GM12878 (cell line): ENCODE results near the gene MAPRE3. TPM values are rescaled to one million over a fixed set of nuclear protein-coding genes. Genes with fewer than 3 reads are reported as not detected.

Experiments used
- ATAC-seq: fragments of 200-7000 bp; cut with Tn5 transposase; 3 replicates; pipeline ENCODE4 v1.9.1; 2020; ENCODE audit warnings: mild to moderate bottlenecking, moderate library complexity
- BruUV-seq: library from RNA; stranded (reverse); fragments of 400-500 nt; replicated peaks from 2 replicates; lab custom pipeline; 2021; lab: Mats Ljungman, UMichigan
- CTCF ChIA-PET: fragments of 300-600 bp; sonication (Branson Sonifier 250); formaldehyde crosslinking; extraction: SDS; loops from one replicate; lab custom pipeline; 2021; ENCODE audit warnings: inconsistent platforms; lab: Yijun Ruan, JAX
- POLR2A ChIA-PET: fragments of 350-600 bp; formaldehyde crosslinking; extraction: SDS; loops from one replicate; lab custom pipeline; 2021; ENCODE audit warnings: inconsistent platforms; lab: Charles Lee
- RAD21 ChIA-PET: fragments of 300-600 bp; sonication (Branson Sonifier 250); formaldehyde crosslinking; loops from one replicate; lab custom pipeline; 2023; ENCODE audit warnings: antibody characterized with exemption; ENCODE audit not compliant: unreplicated experiment; lab: Charles Lee
- SMC1A ChIA-PET: fragments of 300-600 bp; sonication (Branson Sonifier 250); formaldehyde crosslinking; loops from one replicate; lab custom pipeline; 2023; ENCODE audit not compliant: unreplicated experiment, uncharacterized antibody; lab: Charles Lee
- DNase-seq: peaks from one replicate; pipeline ENCODE4 v3.0.0-alpha.2; 2011; ENCODE audit warnings: low read depth, low spot score
- FAIRE-seq: peaks from 3 replicates; lab custom pipeline; 2011; peaks lifted over from hg19 to GRCh38; lab: Jason Lieb, UNC
- H2AFZ ChIP-seq: 2 replicates; pipeline ENCODE4 v1.6.0; 2011; ENCODE audit warnings: low read depth, low read length, control low read depth; ENCODE audit not compliant: control insufficient read depth
- H3K27ac ChIP-seq: 2 replicates; pipeline ENCODE4 v1.5.1; 2011; ENCODE audit warnings: control low read depth; ENCODE audit not compliant: control insufficient read depth, insufficient read depth
- H3K27me3 ChIP-seq, 2 experiments: replicated peaks in 1 of 2; 2 replicates each; pipeline versions ENCODE4 v1.6.0 to v1.6.1; 2011; ENCODE audit warnings: low read length in 1 of 2; ENCODE audit not compliant: control insufficient read depth in 2 of 2, insufficient read depth in 2 of 2
- H3K36me3 ChIP-seq, 2 experiments: 2 replicates each; pipeline ENCODE4 v1.5.1; 2011; ENCODE audit warnings: low read length in 1 of 2; ENCODE audit not compliant: control insufficient read depth in 2 of 2, insufficient read depth in 2 of 2
- H3K4me1 ChIP-seq: 2 replicates; pipeline ENCODE4 v1.6.1; 2011; ENCODE audit warnings: mild to moderate bottlenecking, low read length, moderate library complexity, mixed read lengths; ENCODE audit not compliant: control insufficient read depth, insufficient read depth
- H3K4me2 ChIP-seq: 2 replicates; pipeline ENCODE4 v1.6.0; 2011; ENCODE audit warnings: control low read depth; ENCODE audit not compliant: control insufficient read depth, insufficient read depth
- H3K4me3 ChIP-seq: fragments of 200-600 bp; sonication (generic); 2 replicates; pipeline ENCODE4 v1.5.1; 2016
- H3K79me2 ChIP-seq: 2 replicates; pipeline ENCODE4 v1.6.0; 2011; ENCODE audit warnings: low read length; ENCODE audit not compliant: control insufficient read depth, insufficient read depth
- H3K9ac ChIP-seq: 2 replicates; pipeline ENCODE4 v1.8.0; 2011; ENCODE audit warnings: low read length, control low read depth, mixed read lengths; ENCODE audit not compliant: control insufficient read depth, insufficient read depth
- H3K9me3 ChIP-seq: replicated peaks from 3 replicates; pipeline ENCODE4 v1.5.1; 2011; ENCODE audit warnings: mild to moderate bottlenecking, low read length; ENCODE audit not compliant: control insufficient read depth, insufficient read depth
- H4K20me1 ChIP-seq: 2 replicates; pipeline ENCODE4 v1.6.0; 2011; ENCODE audit not compliant: control insufficient read depth, insufficient read depth
- EP300 ChIP-seq, 2 experiments: fragments of 150-350 bp in 1 of 2; IDR thresholded peaks; 2 replicates each; pipeline ENCODE4 v1.6.1; 2011 to 2012; ENCODE audit warnings: low read depth in 2 of 2, low read length in 2 of 2, borderline replicate concordance in 1 of 2, improper control_type of control experiment in 1 of 2, inconsistent platforms in 1 of 2; ENCODE audit not compliant: control insufficient read depth in 1 of 2
- NBN ChIP-seq: fragments of 450-650 bp; IDR thresholded peaks from 2 replicates; pipeline ENCODE4 v1.6.1; 2016
- PML ChIP-seq: IDR thresholded peaks from 2 replicates; pipeline ENCODE4 v1.6.1; 2012; ENCODE audit warnings: low read length, inconsistent platforms
- POLR2AphosphoS2 ChIP-seq: IDR thresholded peaks from 2 replicates; pipeline ENCODE4 v1.6.1; 2011; ENCODE audit warnings: low read depth, mild to moderate bottlenecking, low read length, improper control_type of control experiment, moderate library complexity
- RB1 ChIP-seq: fragments of 450-650 bp; formaldehyde crosslinking; IDR thresholded peaks from 2 replicates; pipeline ENCODE4 v1.6.1; 2017; ENCODE audit warnings: mild to moderate bottlenecking, borderline replicate concordance
- SMARCA5 ChIP-seq: fragments of 450-650 bp; IDR thresholded peaks from 2 replicates; pipeline ENCODE4 v1.6.1; 2017; ENCODE audit warnings: mild to moderate bottlenecking
- SREBF2 ChIP-seq: IDR thresholded peaks from 2 replicates; pipeline ENCODE4 v1.6.1; 2012; ENCODE audit warnings: mild to moderate bottlenecking, low read length
- TARDBP ChIP-seq: IDR thresholded peaks from 2 replicates; pipeline ENCODE4 v1.6.1; 2016; ENCODE audit warnings: borderline replicate concordance
- TBL1XR1 ChIP-seq: IDR thresholded peaks from 2 replicates; pipeline ENCODE4 v1.6.1; 2012; ENCODE audit warnings: low read depth, low read length, improper control_type of control experiment
- WGBS: methylation state at CpG from one replicate; pipeline ENCODE4 v1.1.6; 2016; ENCODE audit warnings: low lambda C conversion rate; ENCODE audit not compliant: insufficient replicate concordance, insufficient coverage; ENCODE audit errors: missing lambda C conversion rate; 5-methylcytosine and 5-hydroxymethylcytosine counted together
- in situ Hi-C: fragments of 300-500 bp; cut with MboI; formaldehyde crosslinking; loops from 9 replicates; pipeline ENCODE4 v1.14.3; 2018; ENCODE audit warnings: mixed read lengths
- intact Hi-C: fragments of 100-400 bp; cut with micrococcal nuclease; formaldehyde crosslinking; loops from one replicate; pipeline ENCODE4 v1.14.2; 2022; ENCODE audit not compliant: unreplicated experiment
- polyA plus RNA-seq, 11 experiments: library from polyadenylated mRNA; depleted of rRNA in 4 of 11; unstranded in 6 of 11; stranded (reverse) in 5 of 11; fragments of >200 nt; fragmentation: Nextera tagmentation in 4 of 11; fragmentation: Illumina TruSeq in 1 of 11; extraction: Ambion mirVana in 4 of 11; extraction: Trizol in 1 of 11; gene quantifications; 1 replicate in 1 of 11; 2 replicates in 10 of 11; pipeline versions ENCODE4 v1.2.1 to v1.2.3, GENCODE V29; 2011 to 2016; ENCODE audit warnings: inconsistent platforms in 2 of 11, missing spikeins in 2 of 11, low read depth in 1 of 11
- total RNA-seq, 4 experiments: library from RNA; depleted of rRNA in 3 of 4; stranded (reverse); fragments of >200 nt in 3 of 4; fragmentation: Illumina TruSeq in 1 of 4; extraction: Trizol in 1 of 4; gene quantifications; 2 replicates each; pipeline versions ENCODE4 v1.2.1 to v1.2.3, GENCODE V29; 2013 to 2021
- TF ChIP-seq, protein P1 (sequence below): fragments of 450-650 bp; IDR thresholded peaks from 2 replicates; pipeline ENCODE4 v1.6.1; 2017; ENCODE audit warnings: mild to moderate bottlenecking, moderate library complexity
- TF ChIP-seq, protein P2 (sequence below): fragments of 150-350 bp; IDR thresholded peaks from 2 replicates; pipeline ENCODE4 v1.6.1; 2014; ENCODE audit warnings: mild to moderate bottlenecking, low read depth, low read length
- TF ChIP-seq, protein P3 (sequence below): fragments of 450-650 bp; formaldehyde crosslinking; IDR thresholded peaks from 2 replicates; pipeline ENCODE4 v1.4.0; 2022; ENCODE audit warnings: mild to moderate bottlenecking, moderate library complexity

The MAPRE3 gene
- total and polyA plus RNA-seq, 10 of the 15 experiments (the other 5 are each of a cell fraction or from before 2014, with no cell fraction given) = 0.03 to 1.3 (median 0.73) TPM; not detected in 1

DNA sequence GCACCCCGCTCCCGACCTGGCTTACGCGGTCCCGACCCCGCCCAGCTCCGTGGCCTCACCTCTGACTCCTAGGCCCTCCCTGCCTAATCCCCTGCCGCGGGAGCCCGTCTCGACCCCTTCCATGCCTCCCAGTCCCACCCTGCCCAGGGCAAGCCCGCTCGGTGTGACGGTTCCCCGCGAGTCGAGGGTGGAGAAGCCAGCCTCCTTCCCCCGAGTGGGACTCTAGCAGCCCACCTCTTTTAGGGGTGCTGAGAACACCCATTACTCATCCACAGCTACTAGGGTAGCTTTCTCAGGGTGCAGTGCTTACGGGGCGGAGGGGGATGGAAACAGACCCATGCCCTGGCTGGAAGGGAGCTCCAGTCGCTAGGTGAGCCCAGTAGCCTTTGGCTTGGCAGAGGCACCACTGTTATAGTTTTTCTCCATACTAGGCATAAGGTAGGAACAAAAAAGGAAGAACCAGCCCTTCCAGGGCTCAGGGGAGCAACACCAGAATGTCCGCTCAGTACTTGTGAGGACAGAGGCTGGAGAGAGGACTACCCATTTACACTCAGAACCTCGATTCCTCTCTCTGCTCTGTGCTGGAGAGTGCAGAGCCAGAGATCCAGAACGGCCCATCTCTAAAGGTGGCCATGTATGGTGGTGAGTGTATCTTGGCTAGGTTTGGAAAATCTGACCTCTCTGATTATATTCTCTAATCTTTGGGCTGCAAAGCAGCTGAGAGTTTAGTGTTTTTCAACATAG is 81.6 kb downstream of the MAPRE3 start:
- ATAC-seq (no peak; the same call in 2 of the 3 replicates), FAIRE-seq (no peak), DNase-seq (no peak)
- Histone ChIP-seq H4K20me1 (no peaks in the 10 kb centered on the region), H3K4me2 (peak overlapping the region; percentile 75), H3K27me3 (no peaks in the 10 kb centered on the region), H3K27ac (0 out of 2 replicates have a peak overlapping the region, but pooled peaks have one; percentile 22), H3K36me3 (peaks cover 3 to 20% of the 10 kb centered on the region in 2 experiments), H3K4me1 (peaks cover 9% of the 10 kb centered on the region), H3K79me2 (0 out of 2 replicates have a peak, but pooled peaks cover 1% of the 10 kb centered on the region), H3K4me3 (peak overlapping the region; percentile 99), H3K9me3 (no peaks in the 10 kb centered on the region), H3K9ac (peak overlapping the region; percentile 63), H2AFZ (no peak overlapping the region; the same call in none of the 2 replicates)
- ChIA-PET CTCF (interaction anchor here (0.7 to 3.5 kb wide), 13 partner anchors 11 to 228 kb away, joined by 3 to 28 read pairs (median 9); partner anchors contain the start of genes KHK, PREB and TMEM214), POLR2A (interaction anchor here (1.1 to 8.9 kb wide), 9 partner anchors 8 to 70 kb away, joined by 3 to 139 read pairs (median 15); partner anchors contain the start of genes KHK and OST4), RAD21 (interaction anchor here (0.8 to 3.4 kb wide), 14 partner anchors 11 to 90 kb away, joined by 3 to 31 read pairs (median 5); partner anchors contain the start of genes KHK, OST4 and PREB), SMC1A (interaction anchor here (0.6 to 3.1 kb wide), 12 partner anchors 9 to 378 kb away, joined by 3 to 33 read pairs (median 5); partner anchors contain the start of genes OST4 and TMEM214)
- intact Hi-C loops = loop anchor here (5.0 kb wide), 1 partner anchor 265 kb away; the partner anchor contains the start of gene CENPA
- in situ Hi-C loops = no loop called here
- BruUV-seq = no TSS peak
- no peak for TF ChIP-seq SMARCA5
- no peak for TF ChIP-seq EP300 (IDR thresholded peaks at IDR 0.05; ENCODE audit: borderline replicate concordance in 1 of 2, control insufficient read depth in 1 of 2, low read depth in 2 of 2, low read length in 2 of 2)
- TF ChIP-seq RB1 = no peak
- TF ChIP-seq, protein P1, sequence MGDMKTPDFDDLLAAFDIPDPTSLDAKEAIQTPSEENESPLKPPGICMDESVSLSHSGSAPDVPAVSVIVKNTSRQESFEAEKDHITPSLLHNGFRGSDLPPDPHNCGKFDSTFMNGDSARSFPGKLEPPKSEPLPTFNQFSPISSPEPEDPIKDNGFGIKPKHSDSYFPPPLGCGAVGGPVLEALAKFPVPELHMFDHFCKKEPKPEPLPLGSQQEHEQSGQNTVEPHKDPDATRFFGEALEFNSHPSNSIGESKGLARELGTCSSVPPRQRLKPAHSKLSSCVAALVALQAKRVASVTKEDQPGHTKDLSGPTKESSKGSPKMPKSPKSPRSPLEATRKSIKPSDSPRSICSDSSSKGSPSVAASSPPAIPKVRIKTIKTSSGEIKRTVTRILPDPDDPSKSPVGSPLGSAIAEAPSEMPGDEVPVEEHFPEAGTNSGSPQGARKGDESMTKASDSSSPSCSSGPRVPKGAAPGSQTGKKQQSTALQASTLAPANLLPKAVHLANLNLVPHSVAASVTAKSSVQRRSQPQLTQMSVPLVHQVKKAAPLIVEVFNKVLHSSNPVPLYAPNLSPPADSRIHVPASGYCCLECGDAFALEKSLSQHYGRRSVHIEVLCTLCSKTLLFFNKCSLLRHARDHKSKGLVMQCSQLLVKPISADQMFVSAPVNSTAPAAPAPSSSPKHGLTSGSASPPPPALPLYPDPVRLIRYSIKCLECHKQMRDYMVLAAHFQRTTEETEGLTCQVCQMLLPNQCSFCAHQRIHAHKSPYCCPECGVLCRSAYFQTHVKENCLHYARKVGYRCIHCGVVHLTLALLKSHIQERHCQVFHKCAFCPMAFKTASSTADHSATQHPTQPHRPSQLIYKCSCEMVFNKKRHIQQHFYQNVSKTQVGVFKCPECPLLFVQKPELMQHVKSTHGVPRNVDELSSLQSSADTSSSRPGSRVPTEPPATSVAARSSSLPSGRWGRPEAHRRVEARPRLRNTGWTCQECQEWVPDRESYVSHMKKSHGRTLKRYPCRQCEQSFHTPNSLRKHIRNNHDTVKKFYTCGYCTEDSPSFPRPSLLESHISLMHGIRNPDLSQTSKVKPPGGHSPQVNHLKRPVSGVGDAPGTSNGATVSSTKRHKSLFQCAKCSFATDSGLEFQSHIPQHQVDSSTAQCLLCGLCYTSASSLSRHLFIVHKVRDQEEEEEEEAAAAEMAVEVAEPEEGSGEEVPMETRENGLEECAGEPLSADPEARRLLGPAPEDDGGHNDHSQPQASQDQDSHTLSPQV = no peak
- no peak for TF ChIP-seq TBL1XR1
- TF ChIP-seq, protein P2, sequence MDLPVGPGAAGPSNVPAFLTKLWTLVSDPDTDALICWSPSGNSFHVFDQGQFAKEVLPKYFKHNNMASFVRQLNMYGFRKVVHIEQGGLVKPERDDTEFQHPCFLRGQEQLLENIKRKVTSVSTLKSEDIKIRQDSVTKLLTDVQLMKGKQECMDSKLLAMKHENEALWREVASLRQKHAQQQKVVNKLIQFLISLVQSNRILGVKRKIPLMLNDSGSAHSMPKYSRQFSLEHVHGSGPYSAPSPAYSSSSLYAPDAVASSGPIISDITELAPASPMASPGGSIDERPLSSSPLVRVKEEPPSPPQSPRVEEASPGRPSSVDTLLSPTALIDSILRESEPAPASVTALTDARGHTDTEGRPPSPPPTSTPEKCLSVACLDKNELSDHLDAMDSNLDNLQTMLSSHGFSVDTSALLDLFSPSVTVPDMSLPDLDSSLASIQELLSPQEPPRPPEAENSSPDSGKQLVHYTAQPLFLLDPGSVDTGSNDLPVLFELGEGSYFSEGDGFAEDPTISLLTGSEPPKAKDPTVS = no peak
- TF ChIP-seq, protein P3, sequence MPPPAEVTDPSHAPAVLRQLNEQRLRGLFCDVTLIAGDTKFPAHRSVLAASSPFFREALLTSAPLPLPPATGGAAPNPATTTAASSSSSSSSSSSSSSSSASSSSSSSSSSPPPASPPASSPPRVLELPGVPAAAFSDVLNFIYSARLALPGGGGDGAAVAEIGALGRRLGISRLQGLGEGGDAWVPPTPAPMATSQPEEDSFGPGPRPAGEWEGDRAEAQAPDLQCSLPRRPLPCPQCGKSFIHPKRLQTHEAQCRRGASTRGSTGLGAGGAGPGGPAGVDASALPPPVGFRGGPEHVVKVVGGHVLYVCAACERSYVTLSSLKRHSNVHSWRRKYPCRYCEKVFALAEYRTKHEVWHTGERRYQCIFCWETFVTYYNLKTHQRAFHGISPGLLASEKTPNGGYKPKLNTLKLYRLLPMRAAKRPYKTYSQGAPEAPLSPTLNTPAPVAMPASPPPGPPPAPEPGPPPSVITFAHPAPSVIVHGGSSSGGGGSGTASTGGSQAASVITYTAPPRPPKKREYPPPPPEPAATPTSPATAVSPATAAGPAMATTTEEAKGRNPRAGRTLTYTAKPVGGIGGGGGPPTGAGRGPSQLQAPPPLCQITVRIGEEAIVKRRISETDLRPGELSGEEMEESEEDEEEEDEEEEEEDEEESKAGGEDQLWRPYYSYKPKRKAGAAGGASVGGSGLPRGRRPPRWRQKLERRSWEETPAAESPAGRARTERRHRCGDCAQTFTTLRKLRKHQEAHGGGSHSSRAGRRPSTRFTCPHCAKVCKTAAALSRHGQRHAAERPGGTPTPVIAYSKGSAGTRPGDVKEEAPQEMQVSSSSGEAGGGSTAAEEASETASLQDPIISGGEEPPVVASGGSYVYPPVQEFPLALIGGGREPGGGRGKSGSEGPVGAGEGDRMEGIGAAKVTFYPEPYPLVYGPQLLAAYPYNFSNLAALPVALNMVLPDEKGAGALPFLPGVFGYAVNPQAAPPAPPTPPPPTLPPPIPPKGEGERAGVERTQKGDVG (CRISPR knock-in tag) = no peak
- no peak for TF ChIP-seq SREBF2
- TF ChIP-seq NBN = no peak
- TF ChIP-seq POLR2AphosphoS2 = no peak
- TF ChIP-seq TARDBP = no peak
- TF ChIP-seq PML = no peak
- 9% methylated on average over 22 of the region's 24 CpGs for whole genome bisulfite sequencing
